ENCODE results near the gene CD209. TPM values are rescaled to one million over a fixed set of nuclear protein-coding genes. Genes with fewer than 3 reads are reported as not detected.

CD209 gene
- total and polyA plus RNA-seq, 8 donors, result 0.19 to 7.0 (median 0.48) TPM

- Histone ChIP-seq H3K9me3 (no peaks in the 10 kb centered on the region), H3K27ac (no peak overlapping the region), H3K4me1 (no peaks in the 10 kb centered on the region), H3K36me3 (no peaks in the 10 kb centered on the region), H3K4me3 (no peak overlapping the region), H3K27me3 (peaks cover 0 to 18% (median 2%) of the 10 kb centered on the region in 4 donors)
- ATAC-seq (no peak), DNase-seq (no peak), FAIRE-seq (no peak)
- TF ChIP-seq CTCF (IDR thresholded peaks at IDR 0.05), result no peak
- WGBS, 2 donors, result 44 to 49% methylated on average over 2 of the region's 2 CpGs
- intact Hi-C loops (cut with DNase I), result no loop called here
Measured at GRCh38 chr19:7725791-7726190, 21.5 kb downstream of the CD209 start.

GRCh38 chr19:7722231-7722651 is 25.1 kb downstream of the CD209 start:
- H3K9me3 ChIP-seq, result no peaks in the 10 kb centered on the region
- no peaks in the 10 kb centered on the region for H3K4me1 ChIP-seq
- ATAC-seq (no peak), DNase-seq (no peak), FAIRE-seq (no peak)
- 28 to 38% methylated on average over 5 of the region's 5 CpGs for WGBS, 2 donors
- no peak overlapping the region for H3K27ac ChIP-seq
- no peaks in the 10 kb centered on the region for H3K36me3 ChIP-seq
- no peaks in the 10 kb centered on the region for H3K27me3 ChIP-seq
- intact Hi-C loops (cut with DNase I), result no loop called here
- no peak for TF ChIP-seq CTCF (IDR thresholded peaks at IDR 0.05)
- H3K4me3 ChIP-seq, result no peak overlapping the region

GRCh38 chr19:7720351-7720750 is 27.0 kb downstream of the CD209 start:
- 69 to 76% methylated on average over 6 of the region's 6 CpGs for whole genome bisulfite sequencing, 2 donors
- FAIRE-seq (no peak), DNase-seq (no peak), ATAC-seq (no peak)
- no peak overlapping the region for H3K4me3 ChIP-seq
- H3K36me3 ChIP-seq, result no peaks in the 10 kb centered on the region
- H3K27me3 ChIP-seq, result no peaks in the 10 kb centered on the region
- no peaks in the 10 kb centered on the region for H3K4me1 ChIP-seq
- H3K9me3 ChIP-seq, result no peaks in the 10 kb centered on the region
- intact Hi-C loops (cut with DNase I), result no loop called here
- no peak for TF ChIP-seq CTCF (IDR thresholded peaks at IDR 0.05)
- no peak overlapping the region for H3K27ac ChIP-seq

DNA sequence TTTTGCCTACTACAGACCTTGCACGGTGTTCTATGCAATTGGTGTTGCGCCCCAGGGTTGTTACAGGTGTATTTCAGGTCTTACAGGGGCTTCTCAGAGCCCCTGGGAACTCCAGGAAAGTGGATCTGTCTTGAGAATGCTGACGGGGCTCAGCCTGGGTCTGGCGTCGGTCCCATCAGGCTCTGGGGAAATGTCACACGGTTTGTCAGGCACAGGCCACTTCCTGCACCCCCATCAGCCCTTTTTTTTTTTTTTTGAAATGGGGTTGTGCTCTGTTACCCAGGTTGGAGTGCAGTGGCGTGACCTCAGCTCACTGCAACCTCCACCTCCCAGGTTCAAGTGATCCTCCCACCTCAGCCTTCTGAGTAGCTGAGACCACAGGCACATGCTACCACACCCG is 28.7 kb downstream of the CD209 start:
- no peak for ATAC-seq
- H3K27ac ChIP-seq, result no peak overlapping the region
- intact Hi-C loops (cut with DNase I), result no loop called here
- H3K4me3 ChIP-seq, result no peak overlapping the region
- no peak for FAIRE-seq
- no peaks in the 10 kb centered on the region for H3K4me1 ChIP-seq
- H3K27me3 ChIP-seq, result no peaks in the 10 kb centered on the region
- no peak for TF ChIP-seq CTCF (IDR thresholded peaks at IDR 0.05)
- no peaks in the 10 kb centered on the region for H3K36me3 ChIP-seq
- no peaks in the 10 kb centered on the region for H3K9me3 ChIP-seq
- no peak for DNase-seq
- WGBS, 2 donors, result 45 to 51% methylated on average over 8 of the region's 8 CpGs

- H3K4me1 ChIP-seq, result no peaks in the 10 kb centered on the region
- DNase-seq (no peak), ATAC-seq (no peak), FAIRE-seq (no peak)
- H3K4me3 ChIP-seq, result no peak overlapping the region
- no peaks in the 10 kb centered on the region for H3K9me3 ChIP-seq
- no peak for TF ChIP-seq CTCF (IDR thresholded peaks at IDR 0.05)
- intact Hi-C loops (cut with DNase I), result no loop called here
- H3K27ac ChIP-seq, result no peak overlapping the region
- 50 to 73% methylated on average over 1 of the region's 1 CpG for WGBS, 2 donors
- H3K36me3 ChIP-seq, result no peaks in the 10 kb centered on the region
- no peaks in the 10 kb centered on the region for H3K27me3 ChIP-seq
Measured at GRCh38 chr19:7716762-7717161, 30.6 kb downstream of the CD209 start.
